ENCODE data around the gene JAG2.

- TF ChIP-seq, protein P1, sequence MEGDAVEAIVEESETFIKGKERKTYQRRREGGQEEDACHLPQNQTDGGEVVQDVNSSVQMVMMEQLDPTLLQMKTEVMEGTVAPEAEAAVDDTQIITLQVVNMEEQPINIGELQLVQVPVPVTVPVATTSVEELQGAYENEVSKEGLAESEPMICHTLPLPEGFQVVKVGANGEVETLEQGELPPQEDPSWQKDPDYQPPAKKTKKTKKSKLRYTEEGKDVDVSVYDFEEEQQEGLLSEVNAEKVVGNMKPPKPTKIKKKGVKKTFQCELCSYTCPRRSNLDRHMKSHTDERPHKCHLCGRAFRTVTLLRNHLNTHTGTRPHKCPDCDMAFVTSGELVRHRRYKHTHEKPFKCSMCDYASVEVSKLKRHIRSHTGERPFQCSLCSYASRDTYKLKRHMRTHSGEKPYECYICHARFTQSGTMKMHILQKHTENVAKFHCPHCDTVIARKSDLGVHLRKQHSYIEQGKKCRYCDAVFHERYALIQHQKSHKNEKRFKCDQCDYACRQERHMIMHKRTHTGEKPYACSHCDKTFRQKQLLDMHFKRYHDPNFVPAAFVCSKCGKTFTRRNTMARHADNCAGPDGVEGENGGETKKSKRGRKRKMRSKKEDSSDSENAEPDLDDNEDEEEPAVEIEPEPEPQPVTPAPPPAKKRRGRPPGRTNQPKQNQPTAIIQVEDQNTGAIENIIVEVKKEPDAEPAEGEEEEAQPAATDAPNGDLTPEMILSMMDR (IDR thresholded peaks at IDR 0.05), result no peak
- no peak for TF ChIP-seq POLR2A (IDR thresholded peaks at IDR 0.05)
Observed at GRCh38 chr14:105201156-105201924, 32.8 kb upstream of the JAG2 start.
